GM18909 (cell line): Measurements from ENCODE around the gene SKAP1.
"Not testable (repeated sequence)": the region's sequence is repeated elsewhere in the genome, so short reads cannot be mapped to it uniquely, and the experiment has no call there.

ENCODE experiments used
- ATAC-seq: cut with Tn5 transposase; IDR thresholded peaks from one replicate; pipeline ENCODE4 v1.9.1; 2021; ENCODE audit warnings: mild to moderate bottlenecking; ENCODE audit not compliant: unreplicated experiment, poor library complexity

SKAP1 gene

GRCh38 chr17:48253975-48254374 is 176.0 kb downstream of the SKAP1 start:
- no peak for ATAC-seq

DNA sequence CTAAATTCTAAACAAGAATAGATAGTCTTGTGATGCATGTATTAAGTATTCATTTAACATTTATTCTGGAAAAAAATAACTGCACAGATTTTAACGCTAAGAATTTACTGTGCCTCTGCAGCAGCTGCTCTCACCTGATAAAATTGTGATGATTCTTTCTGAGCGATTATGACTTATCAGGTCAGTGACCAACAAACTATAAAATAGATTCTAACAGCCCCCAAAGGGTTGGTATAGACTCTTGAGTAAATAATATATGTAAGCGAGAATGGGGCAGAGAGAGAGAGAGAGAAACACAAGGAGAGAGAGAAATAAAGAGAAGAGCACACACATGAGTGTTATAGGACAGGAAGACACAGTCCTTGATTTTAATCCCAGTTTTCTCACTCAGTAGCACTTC is 178.1 kb downstream of the SKAP1 start:
- no peak for ATAC-seq

DNA sequence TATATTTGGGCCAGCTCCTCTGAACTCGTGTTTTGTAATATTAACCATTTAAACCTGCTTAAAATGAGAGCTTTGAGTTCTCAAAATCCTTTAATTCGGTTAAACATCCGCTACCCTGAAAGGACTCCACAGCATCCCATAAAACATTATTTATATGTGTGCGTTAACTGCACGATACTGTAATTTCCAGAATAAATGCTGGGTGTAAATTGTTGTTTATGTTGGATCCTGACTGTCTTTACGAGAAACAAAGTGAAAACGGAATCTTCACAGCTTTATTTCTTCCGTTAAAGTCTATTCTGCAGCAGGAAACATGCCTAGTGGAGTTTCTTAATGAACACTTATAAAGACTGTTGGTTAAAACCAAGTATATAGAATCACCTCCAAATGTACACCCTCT is 179.1 kb downstream of the SKAP1 start:
- no peak for ATAC-seq

DNA sequence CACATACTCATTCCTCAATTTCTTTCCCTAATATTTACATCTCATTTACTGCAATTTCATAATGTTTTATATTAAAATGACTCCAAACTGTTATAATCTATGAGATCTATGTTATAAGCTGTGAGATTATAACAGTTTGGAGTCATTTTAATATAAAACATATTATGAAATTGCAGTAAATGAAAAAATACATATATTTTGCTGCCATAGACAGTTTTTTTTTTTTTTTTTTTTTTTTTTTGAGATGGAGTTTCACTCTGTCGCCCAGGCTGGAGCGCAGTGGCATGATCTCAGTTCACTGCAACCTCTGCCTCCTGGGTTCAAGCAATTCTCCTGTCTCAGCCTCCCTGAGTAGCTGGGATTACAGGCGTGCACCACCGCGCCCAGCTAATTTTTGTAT is 180.0 kb downstream of the SKAP1 start:
- ATAC-seq, result not testable (repeated sequence)

GRCh38 chr17:48247603-48248002 is 182.4 kb downstream of the SKAP1 start:
- no peak for ATAC-seq

DNA sequence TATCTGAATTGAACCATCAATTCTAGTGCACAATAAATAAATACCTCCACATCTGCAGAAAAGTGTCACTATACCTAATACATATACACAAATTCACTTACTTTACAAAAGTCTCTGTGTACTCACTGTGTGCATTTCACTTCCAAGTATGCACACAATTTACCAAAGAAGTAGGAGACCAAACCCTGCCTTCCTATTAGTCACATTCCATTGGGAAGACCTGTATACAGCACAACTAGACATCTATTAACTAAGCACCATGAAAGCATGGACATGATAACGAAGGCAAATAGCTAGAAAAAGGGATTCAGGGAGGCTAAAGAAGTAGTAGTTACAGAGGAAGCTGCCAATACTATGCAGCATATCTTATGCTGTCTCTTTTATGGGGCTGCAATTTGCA is 183.0 kb downstream of the SKAP1 start:
- no peak for ATAC-seq

GRCh38 chr17:48246612-48247011 is 183.4 kb downstream of the SKAP1 start:
- no peak for ATAC-seq

GRCh38 chr17:48245465-48246033 is 184.5 kb downstream of the SKAP1 start:
- ATAC-seq, result not testable (repeated sequence)

GRCh38 chr17:48244814-48245213 is 185.2 kb downstream of the SKAP1 start:
- ATAC-seq, result no peak

DNA sequence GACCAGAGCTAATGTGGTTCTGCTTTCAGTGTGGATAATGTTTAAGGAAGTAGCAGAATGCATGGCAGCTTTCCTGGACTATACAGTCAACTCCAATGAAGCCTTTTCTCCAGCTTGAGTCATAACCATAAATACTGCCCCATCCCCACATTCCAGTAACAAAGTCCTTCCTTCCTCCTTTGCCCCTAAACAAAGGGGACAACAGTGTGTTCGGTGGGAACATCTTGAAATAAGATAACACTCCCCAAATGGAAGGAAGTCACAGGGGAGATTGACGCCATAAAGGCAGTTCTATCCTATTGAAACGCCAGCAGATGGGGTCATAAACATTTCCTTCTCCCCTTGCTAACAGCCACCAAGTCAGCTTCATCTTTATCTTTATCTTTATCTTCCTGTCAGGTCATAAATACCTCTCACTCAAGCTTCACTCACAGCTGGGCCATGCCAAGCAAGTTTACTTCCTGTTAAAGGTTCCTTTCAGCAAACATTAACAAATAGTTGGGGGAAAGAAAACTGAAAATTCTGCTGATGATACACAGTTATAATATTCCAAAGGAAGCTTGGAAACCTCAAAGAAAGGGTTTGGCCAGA is 185.8 kb downstream of the SKAP1 start:
- no peak for ATAC-seq

DNA sequence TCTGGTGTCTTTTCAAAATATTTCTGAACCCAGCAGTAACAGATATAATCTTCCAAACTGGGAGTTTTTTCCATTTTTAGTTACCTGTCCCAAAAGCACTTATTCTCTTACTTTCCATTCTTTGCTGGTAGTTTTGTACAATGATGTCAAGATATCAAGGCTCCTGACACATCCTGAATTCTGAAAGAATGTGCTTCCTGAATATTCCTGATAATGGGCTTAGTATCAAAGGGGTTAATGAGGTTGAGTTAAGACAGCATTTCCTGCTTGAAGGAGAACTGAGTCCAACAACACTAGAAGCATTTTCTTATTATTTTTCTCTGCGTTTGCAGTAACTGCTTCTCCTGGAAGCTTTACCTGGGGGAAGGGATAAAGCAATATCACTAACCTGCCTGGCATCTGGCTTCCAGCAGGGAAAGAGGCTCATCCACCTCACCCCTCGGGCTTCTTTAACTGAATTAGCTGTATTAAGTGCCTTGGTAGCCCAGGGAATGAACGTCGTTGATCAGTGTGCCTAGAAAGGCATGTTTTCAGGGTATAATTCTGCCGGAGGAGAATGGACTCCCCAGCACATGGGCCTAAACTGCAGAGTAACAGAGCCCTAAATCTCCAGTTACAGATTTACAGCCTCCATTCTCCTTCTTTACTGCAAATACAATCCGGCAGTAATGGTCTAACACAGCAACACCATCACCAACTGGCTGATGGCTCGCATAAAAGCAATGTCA is 188.1 kb downstream of the SKAP1 start:
- no peak for ATAC-seq

- peak; percentile 94 for ATAC-seq
Measured at GRCh38 chr17:48241131-48241591, 188.9 kb downstream of the SKAP1 start.

DNA sequence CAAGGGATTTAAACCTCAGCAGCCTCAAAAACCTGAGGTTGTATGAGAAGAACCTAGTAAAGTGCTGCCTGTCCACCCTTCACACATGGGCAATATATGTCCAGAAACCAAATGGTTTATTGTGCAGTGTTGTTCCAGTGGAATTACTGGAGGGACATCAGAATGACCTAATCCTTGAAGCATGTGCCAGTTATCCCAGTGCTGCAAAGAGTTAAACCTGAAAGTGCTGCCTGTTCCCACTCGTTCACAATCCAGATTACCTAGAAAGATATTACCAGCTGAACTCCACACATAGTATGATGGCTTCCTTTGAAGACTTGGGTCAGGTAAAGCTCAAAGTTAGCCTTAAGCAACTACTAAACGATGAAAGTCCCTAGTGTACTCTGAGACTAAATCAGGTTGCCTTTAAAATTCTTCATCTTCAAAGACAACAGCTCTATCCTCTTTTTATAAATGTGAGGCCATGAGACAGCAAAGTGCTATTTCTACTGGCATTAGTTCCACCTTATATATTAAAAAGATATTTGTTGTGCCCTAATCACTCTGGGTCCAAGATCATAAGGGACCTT is 189.4 kb downstream of the SKAP1 start:
- ATAC-seq, result peak; percentile 22

DNA sequence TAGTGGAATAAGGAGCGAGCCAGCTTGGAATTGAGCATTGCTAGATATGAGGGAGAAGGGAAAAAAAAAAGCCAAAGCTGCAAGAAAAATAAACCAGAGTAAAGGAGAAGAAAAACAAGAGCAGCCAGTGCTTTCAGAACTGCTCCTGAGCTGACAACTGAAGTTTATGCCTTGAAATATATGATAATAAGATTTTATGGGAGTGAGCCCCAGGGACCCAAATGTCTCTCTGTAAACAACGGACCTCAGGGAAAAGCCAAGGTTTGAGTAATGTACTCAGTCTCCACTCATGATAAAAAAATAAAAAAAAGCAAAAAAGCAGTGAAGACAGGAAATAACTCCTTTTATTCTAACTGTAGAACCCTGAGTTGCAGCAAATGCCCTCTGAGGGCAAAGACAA is 189.9 kb downstream of the SKAP1 start:
- ATAC-seq, result no peak

DNA sequence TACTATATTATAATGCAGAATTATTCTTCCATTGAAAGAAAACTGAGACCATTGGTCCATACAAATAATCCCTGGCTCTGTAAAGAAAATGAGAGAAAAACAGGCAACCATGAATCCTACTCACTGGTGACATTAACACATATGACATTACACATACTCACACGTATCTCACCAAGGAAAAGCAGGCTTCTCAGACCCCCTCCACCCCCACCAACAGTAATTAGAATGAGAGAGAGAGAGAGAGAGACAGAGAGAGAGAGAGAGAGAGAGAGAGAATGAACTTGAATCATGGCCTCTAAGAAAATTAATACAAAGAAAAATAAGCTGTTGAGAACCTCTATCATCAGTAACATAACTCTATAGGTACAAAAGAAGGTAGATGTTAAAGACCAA is 190.4 kb downstream of the SKAP1 start:
- ATAC-seq, result no peak

- no peak for ATAC-seq
Measured at GRCh38 chr17:48238933-48239602, 190.9 kb downstream of the SKAP1 start.

GRCh38 chr17:48237456-48237855 is 192.6 kb downstream of the SKAP1 start:
- ATAC-seq, result no peak

GRCh38 chr17:48236681-48237134 is 193.3 kb downstream of the SKAP1 start:
- no peak for ATAC-seq

DNA sequence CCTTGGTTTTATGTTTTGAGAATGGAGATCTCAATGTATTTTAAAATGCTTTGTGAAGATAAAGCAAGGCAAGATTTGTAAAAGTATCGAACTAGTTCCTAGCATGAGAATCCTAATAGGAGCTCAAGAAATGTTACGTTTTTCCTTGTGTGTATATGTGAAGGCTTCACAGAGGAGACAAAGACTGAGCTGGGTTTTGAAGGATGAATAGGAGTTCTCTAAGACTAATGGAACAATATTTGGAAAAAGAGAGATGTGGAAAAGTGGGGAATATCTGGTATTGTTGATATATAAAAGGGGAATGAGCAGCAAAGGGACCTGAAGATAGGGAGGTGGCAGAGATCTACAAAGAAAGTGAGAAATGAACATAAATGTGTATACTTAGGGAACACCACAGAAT is 195.1 kb downstream of the SKAP1 start:
- no peak for ATAC-seq

GRCh38 chr17:48231995-48232959 is 197.7 kb downstream of the SKAP1 start:
- ATAC-seq, result no peak
